SK-N-SH treated with all-trans-retinoic acid at 6 μM for 48 hours (cell line): Measurements from ENCODE around the gene PRLH.

Experiments
- ATAC-seq: fragments of 200-7000 bp; cut with Tn5 transposase; 3 replicates; pipeline ENCODE4 v1.9.1; 2020; ENCODE audit warnings: mild to moderate bottlenecking, moderate library complexity
- ARNTL ChIP-seq: fragments of 450-650 bp; formaldehyde crosslinking; IDR thresholded peaks from 2 replicates; pipeline ENCODE4 v1.5.0; 2020; ENCODE audit warnings: low read depth, mild to moderate bottlenecking, moderate library complexity, borderline replicate concordance
- BACH2 ChIP-seq: fragments of 250-450 bp; sonication (Bioruptor Pico); IDR thresholded peaks from 2 replicates; pipeline ENCODE4 v1.9.0; 2021; ENCODE audit warnings: mild to moderate bottlenecking, borderline replicate concordance
- CREB5 ChIP-seq: fragments of 250-450 bp; sonication (Bioruptor Pico); IDR thresholded peaks from 2 replicates; pipeline ENCODE4 v1.5.1; 2020; ENCODE audit warnings: low read depth, mild to moderate bottlenecking, moderate library complexity
- CSDC2 ChIP-seq: fragments of 250-450 bp; sonication (Bioruptor Pico); IDR thresholded peaks from 2 replicates; pipeline ENCODE4 v1.5.0; 2020; ENCODE audit warnings: mild to moderate bottlenecking, moderate library complexity
- ESRRG ChIP-seq: fragments of 250-450 bp; sonication (Bioruptor Pico); IDR thresholded peaks from 2 replicates; pipeline ENCODE4 v1.6.1; 2021; ENCODE audit warnings: mild to moderate bottlenecking
- GLIS3 ChIP-seq: fragments of 250-450 bp; sonication (Bioruptor Pico); IDR thresholded peaks from 2 replicates; pipeline ENCODE4 v1.5.0; 2020; ENCODE audit warnings: mild to moderate bottlenecking, moderate library complexity
- ISL1 ChIP-seq: fragments of 250-450 bp; sonication (Bioruptor Pico); IDR thresholded peaks from 2 replicates; pipeline ENCODE4 v2.1.2; 2022; ENCODE audit warnings: mild to moderate bottlenecking, moderate library complexity
- OSR1 ChIP-seq: fragments of 250-450 bp; sonication (Bioruptor Pico); IDR thresholded peaks from 2 replicates; pipeline ENCODE4 v1.8.0; 2022; ENCODE audit warnings: moderate library complexity, mild to moderate bottlenecking, inconsistent platforms
- PATZ1 ChIP-seq: fragments of 250-450 bp; sonication (Bioruptor Pico); IDR thresholded peaks from 2 replicates; pipeline ENCODE4 v1.8.0; 2020; ENCODE audit warnings: mild to moderate bottlenecking, moderate library complexity, borderline replicate concordance
- POU6F1 ChIP-seq: fragments of 250-450 bp; sonication (Bioruptor Pico); IDR thresholded peaks from 2 replicates; pipeline ENCODE4 v1.8.0; 2021; ENCODE audit warnings: low read depth, mild to moderate bottlenecking, moderate library complexity, borderline replicate concordance
- RARB ChIP-seq: fragments of 250-450 bp; sonication (Bioruptor Pico); IDR thresholded peaks from 2 replicates; pipeline ENCODE4 v1.8.0; 2021; ENCODE audit warnings: mild to moderate bottlenecking, moderate library complexity
- SNAI2 ChIP-seq: fragments of 250-450 bp; sonication (Bioruptor Pico); IDR thresholded peaks from 2 replicates; pipeline ENCODE4 v1.5.0; 2020; ENCODE audit warnings: mild to moderate bottlenecking, moderate library complexity
- TCF4 ChIP-seq: fragments of 250-450 bp; sonication (Bioruptor Pico); IDR thresholded peaks from 2 replicates; pipeline ENCODE4 v1.8.0; 2021; ENCODE audit warnings: mild to moderate bottlenecking, moderate library complexity, borderline replicate concordance
- TOX ChIP-seq: fragments of 250-450 bp; sonication (Bioruptor Pico); IDR thresholded peaks from 2 replicates; pipeline ENCODE4 v1.8.0; 2021; ENCODE audit warnings: mild to moderate bottlenecking, moderate library complexity, borderline replicate concordance
- ZC3H10 ChIP-seq: fragments of 250-450 bp; sonication (Bioruptor Pico); IDR thresholded peaks from 2 replicates; pipeline ENCODE4 v1.5.1; 2021; ENCODE audit warnings: mild to moderate bottlenecking, moderate library complexity
- ZFP3 ChIP-seq: fragments of 250-450 bp; sonication (Bioruptor Pico); IDR thresholded peaks from 2 replicates; pipeline ENCODE4 v1.5.0; 2020; ENCODE audit warnings: mild to moderate bottlenecking, moderate library complexity
- ZFP30 ChIP-seq: fragments of 450-650 bp; formaldehyde crosslinking; IDR thresholded peaks from 2 replicates; pipeline ENCODE4 v1.5.0; 2022; ENCODE audit warnings: mild to moderate bottlenecking, moderate library complexity
- ZNF565 ChIP-seq: fragments of 450-650 bp; formaldehyde crosslinking; conservative IDR thresholded peaks from 2 replicates; pipeline ENCODE4 v1.5.0; 2020; ENCODE audit warnings: low read depth, mild to moderate bottlenecking, moderate library complexity
- ZNF8 ChIP-seq: fragments of 450-650 bp; formaldehyde crosslinking; IDR thresholded peaks from 2 replicates; pipeline ENCODE4 v1.5.0; 2020; ENCODE audit warnings: mild to moderate bottlenecking, moderate library complexity
- TF ChIP-seq, protein P1 (sequence below): fragments of 250-450 bp; sonication (Bioruptor Pico); IDR thresholded peaks from 2 replicates; pipeline ENCODE4 v1.5.0; 2020; ENCODE audit warnings: mild to moderate bottlenecking, moderate library complexity
- TF ChIP-seq, protein P2 (sequence below): fragments of 250-450 bp; sonication (Bioruptor Pico); IDR thresholded peaks from 2 replicates; pipeline ENCODE4 v1.5.1; 2021; ENCODE audit warnings: mild to moderate bottlenecking, moderate library complexity

PRLH gene

DNA sequence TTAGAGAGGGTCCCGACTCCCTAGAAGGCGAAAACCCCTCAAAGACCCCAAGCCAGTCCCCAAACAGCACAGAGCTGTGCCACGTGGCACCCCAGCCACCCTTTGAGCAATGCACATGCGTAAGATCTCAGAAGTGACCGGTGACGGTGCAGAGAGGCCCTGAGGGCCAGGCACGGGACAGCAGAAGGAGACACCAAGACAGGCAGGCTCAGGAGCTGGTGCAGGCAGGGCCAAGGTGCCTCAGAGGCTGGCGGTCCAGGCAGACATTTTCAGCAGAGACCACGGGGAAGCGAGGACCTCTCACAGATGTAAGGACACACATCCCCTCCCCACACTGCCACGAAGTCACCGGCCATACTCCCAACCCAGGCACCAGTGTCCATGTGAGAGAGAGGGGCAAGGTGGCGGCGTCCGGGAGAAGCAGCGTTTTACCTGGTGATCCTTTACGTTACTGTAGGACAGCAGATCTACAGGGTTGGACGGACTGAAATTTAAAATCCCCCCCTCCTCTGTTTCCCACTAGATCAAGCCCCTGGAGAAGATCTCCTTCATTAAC is 26.1 kb downstream of the PRLH start:
- ATAC-seq: no peak
- TF ChIP-seq ZFP30 (CRISPR knock-in tag) (no peak), ZNF8 (CRISPR knock-in tag) (no peak), SNAI2 (CRISPR knock-in tag) (no peak), ARNTL (no peak), ESRRG (CRISPR knock-in tag) (no peak), POU6F1 (no peak), PATZ1 (CRISPR knock-in tag) (no peak), OSR1 (CRISPR knock-in tag) (no peak), CSDC2 (CRISPR knock-in tag) (no peak)

GRCh38 chr2:237593036-237593435 is 26.7 kb downstream of the PRLH start:
- no peak for TF ChIP-seq GLIS3 (CRISPR knock-in tag)
- TF ChIP-seq TCF4 (CRISPR knock-in tag): no peak
- no peak for TF ChIP-seq OSR1 (CRISPR knock-in tag)
- no peak for TF ChIP-seq ZFP30 (CRISPR knock-in tag)
- no peak for TF ChIP-seq ESRRG (CRISPR knock-in tag)
- no peak for TF ChIP-seq ZNF565
- TF ChIP-seq, protein P1, sequence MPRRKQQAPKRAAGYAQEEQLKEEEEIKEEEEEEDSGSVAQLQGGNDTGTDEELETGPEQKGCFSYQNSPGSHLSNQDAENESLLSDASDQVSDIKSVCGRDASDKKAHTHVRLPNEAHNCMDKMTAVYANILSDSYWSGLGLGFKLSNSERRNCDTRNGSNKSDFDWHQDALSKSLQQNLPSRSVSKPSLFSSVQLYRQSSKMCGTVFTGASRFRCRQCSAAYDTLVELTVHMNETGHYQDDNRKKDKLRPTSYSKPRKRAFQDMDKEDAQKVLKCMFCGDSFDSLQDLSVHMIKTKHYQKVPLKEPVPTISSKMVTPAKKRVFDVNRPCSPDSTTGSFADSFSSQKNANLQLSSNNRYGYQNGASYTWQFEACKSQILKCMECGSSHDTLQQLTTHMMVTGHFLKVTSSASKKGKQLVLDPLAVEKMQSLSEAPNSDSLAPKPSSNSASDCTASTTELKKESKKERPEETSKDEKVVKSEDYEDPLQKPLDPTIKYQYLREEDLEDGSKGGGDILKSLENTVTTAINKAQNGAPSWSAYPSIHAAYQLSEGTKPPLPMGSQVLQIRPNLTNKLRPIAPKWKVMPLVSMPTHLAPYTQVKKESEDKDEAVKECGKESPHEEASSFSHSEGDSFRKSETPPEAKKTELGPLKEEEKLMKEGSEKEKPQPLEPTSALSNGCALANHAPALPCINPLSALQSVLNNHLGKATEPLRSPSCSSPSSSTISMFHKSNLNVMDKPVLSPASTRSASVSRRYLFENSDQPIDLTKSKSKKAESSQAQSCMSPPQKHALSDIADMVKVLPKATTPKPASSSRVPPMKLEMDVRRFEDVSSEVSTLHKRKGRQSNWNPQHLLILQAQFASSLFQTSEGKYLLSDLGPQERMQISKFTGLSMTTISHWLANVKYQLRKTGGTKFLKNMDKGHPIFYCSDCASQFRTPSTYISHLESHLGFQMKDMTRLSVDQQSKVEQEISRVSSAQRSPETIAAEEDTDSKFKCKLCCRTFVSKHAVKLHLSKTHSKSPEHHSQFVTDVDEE: no peak
- no peak for TF ChIP-seq BACH2 (CRISPR knock-in tag)
- no peak for TF ChIP-seq RARB (CRISPR knock-in tag)
- TF ChIP-seq, protein P2, sequence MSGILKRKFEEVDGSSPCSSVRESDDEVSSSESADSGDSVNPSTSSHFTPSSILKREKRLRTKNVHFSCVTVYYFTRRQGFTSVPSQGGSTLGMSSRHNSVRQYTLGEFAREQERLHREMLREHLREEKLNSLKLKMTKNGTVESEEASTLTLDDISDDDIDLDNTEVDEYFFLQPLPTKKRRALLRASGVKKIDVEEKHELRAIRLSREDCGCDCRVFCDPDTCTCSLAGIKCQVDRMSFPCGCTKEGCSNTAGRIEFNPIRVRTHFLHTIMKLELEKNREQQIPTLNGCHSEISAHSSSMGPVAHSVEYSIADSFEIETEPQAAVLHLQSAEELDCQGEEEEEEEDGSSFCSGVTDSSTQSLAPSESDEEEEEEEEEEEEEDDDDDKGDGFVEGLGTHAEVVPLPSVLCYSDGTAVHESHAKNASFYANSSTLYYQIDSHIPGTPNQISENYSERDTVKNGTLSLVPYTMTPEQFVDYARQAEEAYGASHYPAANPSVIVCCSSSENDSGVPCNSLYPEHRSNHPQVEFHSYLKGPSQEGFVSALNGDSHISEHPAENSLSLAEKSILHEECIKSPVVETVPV: no peak
- no peak for ATAC-seq

- TF ChIP-seq TOX (CRISPR knock-in tag) (no peak), ISL1 (CRISPR knock-in tag) (no peak), GLIS3 (CRISPR knock-in tag) (no peak)
- TF ChIP-seq, protein P2: no peak
- no peak for ATAC-seq
Measured at GRCh38 chr2:237593596-237594320, 27.4 kb downstream of the PRLH start.

GRCh38 chr2:237594514-237594871 is 28.1 kb downstream of the PRLH start:
- no peak for TF ChIP-seq CREB5 (CRISPR knock-in tag)
- TF ChIP-seq ZC3H10 (CRISPR knock-in tag): no peak
- no peak for TF ChIP-seq PATZ1 (CRISPR knock-in tag)
- TF ChIP-seq SNAI2 (CRISPR knock-in tag): no peak
- TF ChIP-seq, protein P2: no peak
- TF ChIP-seq ZFP3 (CRISPR knock-in tag): no peak
- no peak for TF ChIP-seq TCF4 (CRISPR knock-in tag)
- TF ChIP-seq ESRRG (CRISPR knock-in tag): no peak
- no peak for TF ChIP-seq OSR1 (CRISPR knock-in tag)
- no peak for ATAC-seq
